ENCODE data around the gene SH3D19.

The SH3D19 gene, protein sequence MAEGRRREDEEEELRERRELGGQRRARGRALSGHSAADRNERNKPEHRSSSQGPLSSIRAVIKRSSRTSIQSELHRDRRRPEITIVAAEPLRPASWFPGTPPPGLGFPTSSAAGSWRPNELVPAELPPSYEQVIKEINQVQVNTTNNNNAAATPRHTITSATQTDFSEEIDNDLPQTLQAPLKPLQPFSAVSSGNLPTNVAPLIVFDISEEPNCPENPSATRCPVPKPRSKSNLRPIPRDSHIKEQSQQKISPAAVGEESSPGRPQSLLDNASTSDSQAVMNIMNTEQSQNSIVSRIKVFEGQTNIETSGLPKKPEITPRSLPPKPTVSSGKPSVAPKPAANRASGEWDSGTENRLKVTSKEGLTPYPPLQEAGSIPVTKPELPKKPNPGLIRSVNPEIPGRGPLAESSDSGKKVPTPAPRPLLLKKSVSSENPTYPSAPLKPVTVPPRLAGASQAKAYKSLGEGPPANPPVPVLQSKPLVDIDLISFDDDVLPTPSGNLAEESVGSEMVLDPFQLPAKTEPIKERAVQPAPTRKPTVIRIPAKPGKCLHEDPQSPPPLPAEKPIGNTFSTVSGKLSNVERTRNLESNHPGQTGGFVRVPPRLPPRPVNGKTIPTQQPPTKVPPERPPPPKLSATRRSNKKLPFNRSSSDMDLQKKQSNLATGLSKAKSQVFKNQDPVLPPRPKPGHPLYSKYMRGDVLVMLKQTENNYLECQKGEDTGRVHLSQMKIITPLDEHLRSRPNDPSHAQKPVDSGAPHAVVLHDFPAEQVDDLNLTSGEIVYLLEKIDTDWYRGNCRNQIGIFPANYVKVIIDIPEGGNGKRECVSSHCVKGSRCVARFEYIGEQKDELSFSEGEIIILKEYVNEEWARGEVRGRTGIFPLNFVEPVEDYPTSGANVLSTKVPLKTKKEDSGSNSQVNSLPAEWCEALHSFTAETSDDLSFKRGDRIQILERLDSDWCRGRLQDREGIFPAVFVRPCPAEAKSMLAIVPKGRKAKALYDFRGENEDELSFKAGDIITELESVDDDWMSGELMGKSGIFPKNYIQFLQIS

DNA sequence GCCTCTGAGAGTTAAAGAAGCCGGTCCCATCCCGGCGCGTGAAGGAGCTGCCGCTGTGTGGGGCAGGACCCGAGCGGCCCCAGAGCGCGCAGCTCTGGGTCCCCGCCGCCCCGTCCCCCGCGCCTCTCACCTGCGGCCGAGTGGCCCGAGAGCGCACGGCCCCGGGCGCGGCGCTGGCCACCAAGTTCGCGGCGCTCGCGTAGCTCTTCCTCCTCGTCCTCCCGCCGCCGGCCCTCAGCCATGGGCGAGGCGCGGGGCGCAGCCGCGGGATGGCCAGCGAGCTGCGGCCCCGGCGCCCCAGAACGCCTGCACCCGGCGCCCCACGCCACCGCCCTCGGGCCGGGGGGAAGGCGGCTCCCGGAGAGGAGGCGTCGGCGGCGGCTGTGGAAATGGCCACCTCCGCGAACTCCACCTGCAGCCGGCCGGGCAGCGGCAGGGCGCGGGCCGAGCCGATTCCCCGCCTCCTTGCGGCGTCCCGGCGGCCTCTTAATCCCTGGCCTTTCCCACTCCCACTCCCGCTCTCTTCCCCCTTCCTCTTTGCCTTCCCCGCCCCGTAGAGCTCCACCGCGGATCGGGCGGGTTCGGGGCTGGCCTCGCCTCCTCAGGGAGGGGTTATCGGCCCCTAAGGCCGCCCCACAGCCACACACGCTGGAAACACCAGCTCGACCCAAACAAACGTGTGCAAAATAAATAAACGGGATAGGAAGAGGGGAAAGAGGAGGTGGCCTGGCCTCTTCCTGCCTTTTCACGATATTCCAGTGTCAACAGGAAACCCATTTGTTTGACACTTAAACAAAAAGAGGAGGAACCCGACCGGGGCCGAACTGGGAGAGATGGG lies at the start of gene SH3D19:
Gene SH3D19 (minus strand): TSS at position 495 of the 838 bp plus-strand sequence. CDS start 253 bp downstream, at position 242.
- peak in 1 of 2 donors; percentile 11 for DNase-seq

DNA sequence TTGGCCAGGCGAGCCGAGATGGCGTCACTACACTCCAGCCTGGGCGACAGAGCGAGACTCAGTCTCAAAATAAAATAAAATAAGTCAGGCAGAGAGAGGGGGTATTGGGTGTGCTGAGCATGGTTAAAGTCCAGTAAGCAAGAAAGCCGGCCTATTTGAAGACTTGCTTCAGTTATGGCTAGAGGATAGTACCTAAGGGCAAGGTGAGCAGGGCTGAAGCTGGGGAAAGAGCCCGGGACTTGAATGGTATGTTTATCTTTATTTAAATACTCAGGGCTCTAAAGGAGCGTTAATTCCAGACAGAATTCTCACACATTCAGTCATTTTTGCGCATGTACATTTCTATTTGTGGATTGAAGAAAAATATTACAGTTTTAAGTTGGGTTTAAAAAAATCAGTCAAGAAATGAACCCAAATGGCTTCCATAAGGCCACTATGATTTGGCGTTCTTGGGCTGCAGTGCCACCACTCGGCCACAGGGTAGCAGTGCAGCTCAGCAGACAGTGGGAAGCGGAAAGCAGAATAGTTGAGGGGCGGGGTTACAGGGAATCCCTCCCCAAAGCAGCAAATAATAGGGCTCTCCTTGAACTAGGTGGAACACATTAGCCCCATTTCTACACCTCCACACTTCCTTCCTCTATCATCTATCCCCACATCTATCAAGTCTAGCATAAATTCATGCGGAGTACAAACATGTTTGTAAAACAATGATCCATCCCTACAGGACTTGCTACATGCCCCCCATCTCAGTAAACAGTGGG lies 37.2 kb upstream of the SH3D19 start:
- DNase-seq: peak; percentile 83 to 84

DNA sequence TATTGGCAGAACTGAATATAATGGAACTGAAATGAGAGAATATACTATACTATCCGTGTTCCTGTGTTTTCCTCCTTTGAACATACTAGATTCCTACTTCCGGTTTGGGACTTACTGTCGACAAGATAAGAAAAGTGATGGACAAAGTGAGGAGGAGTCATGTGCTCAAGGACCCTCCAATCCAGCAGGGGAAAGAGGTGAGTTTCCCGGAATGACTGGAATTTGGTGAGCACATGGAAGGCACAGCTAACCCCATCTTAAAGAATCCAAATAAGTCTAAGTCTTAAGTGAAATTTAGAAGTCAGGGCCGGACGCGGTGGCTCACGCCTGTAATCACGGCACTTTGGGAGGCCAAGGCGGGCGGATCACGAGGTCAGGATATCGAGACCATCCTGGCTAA lies 36.6 kb upstream of the SH3D19 start:
- DNase-seq: no peak

DNA sequence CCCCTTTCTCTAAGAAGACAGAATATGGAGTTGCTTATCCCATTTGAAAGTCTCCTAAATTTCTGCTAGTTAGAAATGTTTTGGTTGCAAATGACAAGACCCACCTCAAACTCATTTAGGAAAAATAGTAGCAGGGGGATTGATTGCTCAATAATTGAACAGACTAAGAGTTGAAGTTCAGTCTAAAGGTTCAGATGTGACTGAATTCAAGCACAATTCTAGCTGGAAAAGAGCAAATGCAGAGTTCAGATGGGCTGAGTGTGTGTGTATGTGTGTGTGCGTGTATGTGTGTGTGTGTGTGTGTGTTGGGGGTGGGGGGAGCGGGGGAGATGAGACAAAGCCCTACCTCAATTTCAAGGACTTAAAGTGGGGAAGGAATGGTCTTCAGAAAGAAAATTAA lies 35.7 kb upstream of the SH3D19 start:
- no peak for DNase-seq

DNA sequence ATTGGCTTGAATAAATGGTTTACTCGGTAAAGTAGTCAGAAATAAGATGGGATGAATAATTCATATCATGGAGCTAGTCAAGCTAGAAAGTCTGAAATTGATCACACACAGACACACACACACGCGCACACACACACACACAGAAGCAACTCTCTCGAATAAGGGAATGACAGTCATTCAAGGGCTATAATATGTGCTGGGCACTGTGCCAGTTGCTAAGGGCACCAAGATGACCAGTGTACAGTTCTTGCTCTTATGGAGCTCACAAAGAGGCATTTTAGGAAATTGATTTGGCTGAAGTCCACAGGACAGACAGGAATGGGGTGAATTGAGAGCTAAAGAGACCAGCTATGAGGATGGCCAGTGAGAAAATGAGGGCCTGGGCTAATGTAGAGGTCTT lies 34.2 kb upstream of the SH3D19 start:
- no peak for DNase-seq

DNA sequence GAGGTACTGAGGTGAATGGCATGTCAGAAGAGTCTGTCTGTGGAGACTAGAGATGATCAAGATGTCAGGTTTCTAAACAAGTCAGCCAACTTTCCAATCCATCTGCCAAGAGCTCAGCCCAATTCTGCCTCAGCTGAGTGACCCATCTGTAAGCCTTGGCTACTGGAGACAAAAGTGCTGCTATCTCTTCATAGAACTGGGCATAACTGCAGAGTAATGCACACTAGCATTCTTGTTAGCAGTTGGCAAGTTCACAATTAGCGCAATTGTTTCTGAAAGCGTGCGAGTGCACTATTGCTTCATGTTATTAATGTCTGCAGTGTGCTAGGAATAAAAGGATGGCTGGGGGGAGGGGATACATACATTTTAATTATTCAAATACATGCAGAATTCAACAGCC lies 32.9 kb upstream of the SH3D19 start:
- no peak for DNase-seq

DNA sequence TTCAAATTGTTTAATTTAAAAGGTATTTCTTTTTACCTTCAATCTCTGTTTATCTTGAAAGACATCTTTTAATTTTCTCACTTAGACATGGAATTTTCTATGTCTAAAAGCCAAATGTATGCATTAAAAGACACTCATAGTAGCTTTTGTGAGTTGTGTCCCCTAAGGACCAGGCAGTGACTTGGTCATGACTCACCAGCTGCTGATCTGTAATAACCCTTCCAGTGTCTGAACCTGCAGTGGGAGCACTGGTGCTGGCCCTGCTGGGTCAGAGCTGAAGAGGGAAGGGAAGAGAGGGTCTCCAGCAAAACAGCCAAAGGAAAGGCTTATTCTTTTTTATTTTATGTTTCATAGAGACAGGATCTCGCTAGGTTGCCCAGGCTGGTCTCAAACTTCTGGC lies 31.1 kb upstream of the SH3D19 start:
- no peak for DNase-seq

DNA sequence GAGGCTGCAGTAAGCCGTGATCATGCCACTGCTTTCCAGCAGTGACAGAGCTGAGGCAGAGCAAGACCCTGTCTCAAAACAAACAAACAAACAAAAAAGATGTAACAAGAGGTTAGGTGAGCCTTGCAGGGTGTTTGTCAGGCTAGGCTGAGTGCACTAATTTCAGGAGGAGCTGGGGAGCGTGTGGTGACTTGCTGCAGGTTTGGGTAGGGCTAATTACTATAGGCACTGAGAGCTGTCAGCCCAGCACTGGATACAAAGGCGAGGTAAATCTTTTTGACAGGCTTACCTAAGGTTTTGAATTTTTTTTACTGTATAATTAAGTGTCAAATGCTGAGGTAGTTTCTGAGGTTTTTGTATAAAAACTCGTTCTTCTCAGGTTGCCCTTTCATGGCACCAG lies 29.8 kb upstream of the SH3D19 start:
- DNase-seq: no peak

DNA sequence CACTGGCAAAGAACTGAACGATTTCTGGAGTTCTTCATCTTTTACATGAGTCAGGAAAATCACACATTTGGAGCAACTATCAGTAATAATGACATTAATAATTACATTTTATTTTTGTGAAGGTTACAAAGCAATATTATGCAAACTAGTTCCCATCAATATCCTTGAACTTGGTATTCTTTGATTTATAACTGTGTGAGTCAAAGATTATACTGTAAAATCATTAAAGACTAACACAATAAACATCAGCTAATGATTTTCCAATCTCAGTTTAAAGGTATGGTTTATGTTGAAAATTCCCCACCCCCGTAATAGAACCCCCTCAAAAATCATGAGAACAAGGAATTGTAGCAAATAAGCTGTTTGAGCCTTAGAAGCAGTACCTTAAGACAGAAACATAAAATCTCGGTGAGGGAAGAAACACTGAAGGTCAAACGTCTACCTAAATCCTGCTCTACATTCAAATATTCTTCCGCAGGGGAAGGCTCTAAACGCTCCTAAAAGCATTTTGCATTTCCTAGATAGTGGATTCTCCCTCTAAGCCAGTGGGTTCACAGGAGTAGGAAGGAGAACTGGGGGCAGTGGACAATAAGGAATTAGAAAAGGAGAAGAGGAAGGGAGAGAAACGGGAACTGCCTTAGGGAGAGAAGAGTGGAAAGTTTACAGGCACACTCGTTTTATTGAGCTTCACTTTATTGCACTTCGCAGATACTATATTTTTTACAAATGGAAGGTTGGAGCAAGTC lies 22.3 kb upstream of the SH3D19 start:
- no peak for DNase-seq

DNA sequence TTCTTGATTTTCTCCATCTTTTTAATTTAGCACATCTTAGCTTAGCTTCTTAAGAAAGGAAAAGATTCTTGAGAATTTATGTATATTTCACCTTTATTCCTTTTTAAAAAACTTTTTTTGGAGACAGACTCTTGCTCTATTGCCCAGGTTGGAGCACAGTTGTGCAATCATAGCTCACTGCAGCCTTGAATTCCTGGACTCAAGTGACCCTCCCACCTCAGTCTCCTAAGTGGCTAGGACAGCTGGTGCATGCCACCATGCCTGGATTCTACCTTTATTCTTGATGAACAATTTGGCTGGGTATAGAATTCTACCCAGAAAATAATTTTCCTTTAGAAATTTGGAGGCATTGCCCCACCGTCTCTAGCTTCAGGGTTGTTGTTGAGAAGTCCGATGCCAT lies 19.5 kb upstream of the SH3D19 start:
- no peak for DNase-seq

DNA sequence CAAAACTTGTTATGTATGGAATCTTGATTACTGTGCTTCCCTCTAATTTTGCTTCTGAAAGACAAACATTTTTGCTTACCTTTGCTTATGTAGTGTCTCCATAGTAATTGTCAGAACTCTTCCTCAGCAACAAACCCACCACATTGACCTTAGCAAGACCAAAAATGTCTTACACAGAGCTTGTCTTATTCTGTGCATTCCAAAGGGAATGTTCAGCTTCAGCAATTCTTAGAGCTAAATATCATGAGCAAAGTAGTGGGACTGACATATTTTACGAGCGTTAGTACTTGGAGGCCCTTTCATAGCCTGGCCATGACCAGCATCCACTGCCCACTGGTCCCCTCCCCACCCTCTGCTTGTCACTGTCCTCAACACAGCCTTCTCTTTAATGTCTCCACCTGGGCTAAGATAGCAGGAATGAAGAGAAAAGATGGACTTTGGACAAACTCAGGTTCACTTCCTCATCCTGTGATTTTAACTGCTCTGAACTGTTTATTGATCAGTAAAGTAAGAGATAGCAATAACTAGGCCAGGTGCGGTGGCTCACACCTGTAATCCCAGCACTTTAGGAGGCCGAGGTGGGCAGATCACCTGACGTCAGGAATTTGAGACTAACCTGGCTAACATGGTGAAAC lies 15.5 kb upstream of the SH3D19 start:
- DNase-seq: no peak

DNA sequence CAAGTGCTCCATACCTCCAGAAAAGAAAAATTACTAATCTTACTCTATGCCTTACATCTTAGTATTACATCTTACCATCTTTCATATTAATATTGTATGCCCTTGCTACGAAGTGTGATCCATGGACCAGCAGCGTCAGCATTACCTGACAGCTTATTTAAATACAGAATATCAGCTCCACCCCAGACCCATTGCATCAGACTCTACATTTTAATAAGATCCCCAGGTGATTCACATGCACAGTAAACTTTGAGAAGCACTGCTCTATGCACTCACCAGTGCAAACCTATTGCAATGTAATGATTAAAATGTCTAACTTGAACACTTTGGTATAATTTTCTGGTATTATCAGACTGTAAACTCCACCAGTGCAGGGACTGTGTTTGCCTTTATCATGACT lies 14.1 kb upstream of the SH3D19 start:
- DNase-seq: no peak

DNA sequence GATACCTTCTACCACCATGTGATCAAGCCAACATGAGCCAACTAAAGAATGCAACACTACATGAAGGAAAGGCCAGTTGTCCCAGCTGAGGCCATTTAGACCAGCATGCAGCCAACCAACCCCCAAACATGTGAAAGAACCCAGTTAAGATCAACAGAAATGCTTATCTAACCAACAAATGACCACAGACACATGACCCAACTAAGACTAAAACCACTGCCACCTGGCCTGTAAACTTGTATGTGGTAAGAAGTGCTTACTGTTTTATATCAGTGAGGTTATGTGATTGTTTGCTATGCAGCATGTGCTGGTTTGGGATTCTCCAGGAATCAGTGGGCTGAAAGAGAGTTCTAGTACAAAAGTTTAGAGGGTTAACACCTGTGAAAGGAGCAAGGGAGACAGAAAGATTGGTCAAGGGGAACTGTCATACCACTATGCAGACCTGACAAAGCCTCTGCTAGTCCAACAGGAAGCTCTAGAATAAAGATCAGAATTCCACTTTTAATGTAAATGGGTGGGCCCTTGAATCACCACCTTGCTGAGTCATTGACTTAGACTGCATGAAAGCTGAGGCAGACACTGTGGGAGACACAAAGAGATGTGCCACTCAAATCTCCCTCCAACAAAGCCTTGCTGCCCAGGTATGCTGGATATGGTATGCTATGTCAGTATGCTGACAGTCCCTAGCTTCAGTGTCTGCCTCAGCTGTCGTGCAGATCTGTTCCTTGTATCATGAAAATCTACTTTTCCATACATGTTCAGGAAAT lies 6.1 kb upstream of the SH3D19 start:
- no peak for DNase-seq

DNA sequence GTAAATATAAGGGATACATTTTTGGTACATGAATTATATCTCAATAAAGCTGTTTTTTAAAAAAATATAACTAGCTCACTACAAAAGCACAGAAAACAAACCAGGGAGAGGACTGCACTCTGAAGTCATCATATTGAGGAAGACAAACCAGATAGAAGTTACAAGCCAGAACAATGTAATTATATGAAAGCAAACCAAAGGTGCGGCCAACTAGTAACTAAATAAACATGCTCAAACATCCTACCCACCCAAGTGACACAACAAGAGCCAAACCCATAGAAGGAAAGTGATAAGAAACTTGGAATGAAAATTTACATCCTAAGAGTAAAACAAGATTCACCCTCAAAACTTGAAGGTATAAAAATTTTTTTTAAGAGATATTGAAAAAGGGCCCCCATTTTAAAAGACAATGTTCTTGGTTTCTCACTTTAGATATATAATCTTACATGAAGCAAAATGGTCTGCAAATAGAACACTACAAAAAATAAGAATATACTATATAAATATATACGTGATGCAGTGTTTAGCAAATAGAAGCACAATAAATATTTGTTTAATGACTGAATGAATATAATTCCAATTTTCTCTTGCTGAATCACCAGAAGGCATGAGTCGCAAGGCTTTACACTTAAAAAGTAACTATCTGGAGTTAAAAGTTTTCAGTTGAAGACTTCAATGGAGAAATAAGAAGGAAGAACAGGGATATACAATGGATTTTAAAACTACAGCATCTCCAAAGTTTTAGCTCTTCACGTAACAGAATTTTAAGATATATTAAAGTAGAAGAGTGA lies 4.0 kb upstream of the SH3D19 start:
- no peak for DNase-seq

DNA sequence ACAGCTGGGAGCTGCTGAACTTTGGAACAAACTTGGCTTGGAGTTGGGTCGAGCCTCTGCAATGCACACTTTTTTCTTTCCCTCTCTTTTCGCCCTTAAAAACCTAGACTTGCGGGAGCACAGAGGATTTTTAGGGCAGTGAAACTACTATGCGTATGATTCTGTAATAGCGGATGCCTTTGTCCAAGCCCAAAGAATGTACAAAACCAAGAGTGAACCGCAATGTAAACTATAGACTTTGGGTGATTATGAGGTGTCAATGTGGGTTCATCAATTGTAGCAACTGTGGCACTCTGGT lies 493 bp upstream of the SH3D19 start:
- DNase-seq: no peak

DNA sequence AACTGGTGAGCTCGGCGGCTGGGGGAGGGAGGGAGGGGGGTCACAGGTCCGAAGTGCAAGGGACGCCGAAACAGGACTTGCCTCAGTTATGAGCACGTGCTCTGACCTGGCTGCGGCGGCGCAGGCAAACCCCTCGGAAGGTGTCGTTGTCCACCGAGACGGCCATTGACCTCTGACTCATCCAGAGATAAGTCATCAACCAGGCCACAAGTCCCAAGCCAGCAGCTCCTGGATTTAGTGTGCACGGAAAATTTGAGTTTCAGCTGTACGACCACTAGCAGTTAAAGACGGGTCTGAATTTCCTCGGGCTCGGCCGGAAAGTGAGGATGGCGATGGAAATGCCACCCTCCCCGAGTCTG lies 674 bp downstream of the SH3D19 start:
- peak in 1 of 2 donors; percentile 20 for DNase-seq

DNA sequence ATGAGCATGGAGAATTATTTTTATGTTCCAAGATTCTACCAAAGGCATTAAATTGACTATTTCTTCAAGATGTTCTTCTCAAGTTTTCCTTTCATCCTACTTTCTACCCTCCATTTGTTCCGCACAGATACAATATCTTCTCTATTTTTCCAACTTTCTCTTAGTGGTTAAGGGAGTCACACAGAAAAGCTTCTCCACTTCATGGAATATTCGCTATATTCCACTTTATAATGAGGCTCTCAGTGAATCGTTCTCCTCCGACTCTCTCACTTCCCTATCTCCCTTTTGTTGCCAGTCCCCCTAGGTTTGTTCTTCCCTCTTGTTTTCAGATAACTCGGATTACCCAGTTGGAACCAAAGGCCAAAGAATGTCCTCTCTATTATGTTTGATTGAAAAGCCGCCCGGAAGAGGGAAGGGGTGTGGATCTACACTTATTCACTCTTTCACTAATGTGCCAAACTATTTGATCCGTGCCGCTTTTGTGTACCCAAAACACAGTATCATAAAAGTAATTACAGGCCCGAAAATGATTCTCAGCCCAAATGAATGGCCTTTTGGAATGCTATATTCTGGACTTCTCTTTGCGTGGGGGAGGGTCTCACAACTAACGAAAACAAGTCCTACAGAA lies 1.2 kb downstream of the SH3D19 start:
- no peak for DNase-seq

DNA sequence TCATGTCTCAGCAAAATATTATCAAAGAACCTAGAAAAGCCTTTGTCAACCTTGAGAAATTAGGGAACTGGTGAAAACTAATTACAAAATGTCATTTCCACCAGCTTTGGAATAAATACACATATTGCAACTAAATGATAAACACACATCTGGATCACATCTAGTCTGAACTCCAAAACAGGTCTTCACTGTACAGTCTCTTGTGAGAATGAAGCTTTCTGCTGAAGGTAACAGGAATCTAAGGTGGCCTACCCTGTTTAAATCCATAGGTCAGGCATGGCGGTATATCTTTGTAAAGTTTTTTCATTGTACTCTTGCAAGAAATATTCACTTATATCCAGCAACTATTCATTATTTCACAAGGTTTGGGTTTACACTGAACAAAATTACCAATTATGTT lies 1.7 kb downstream of the SH3D19 start:
- no peak for DNase-seq

DNA sequence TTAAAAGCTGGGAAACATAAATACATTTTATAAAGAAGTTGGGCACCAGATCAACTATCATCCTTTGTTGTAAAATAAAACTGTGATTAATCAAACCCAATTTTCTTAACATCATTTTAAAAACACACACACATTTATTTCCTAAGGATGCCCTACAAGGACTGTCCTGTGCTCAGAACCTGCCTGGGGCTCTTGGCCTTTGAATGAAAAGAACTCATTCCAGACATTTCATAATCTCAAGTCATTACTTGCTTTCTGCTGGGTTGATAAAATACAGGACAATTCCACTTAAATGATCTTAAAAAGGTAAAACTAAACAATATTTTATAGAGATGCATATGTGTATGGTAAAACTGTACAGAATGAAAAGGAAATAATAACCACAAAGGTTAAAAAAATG lies 2.8 kb downstream of the SH3D19 start:
- DNase-seq: no peak
